ENCODE results near the gene SPATA45. TPM values are rescaled to one million over a fixed set of nuclear protein-coding genes. Genes with fewer than 3 reads are reported as not detected.
A peak's percentile ranks its signal among the peaks of the same experiment; 100 is the strongest.

The SPATA45 gene
- total and polyA plus RNA-seq, 2 of the 13 experiments (the other 11 are each of a cell fraction or from before 2014, with no cell fraction given) = 0.17 to 0.64 TPM

DNA sequence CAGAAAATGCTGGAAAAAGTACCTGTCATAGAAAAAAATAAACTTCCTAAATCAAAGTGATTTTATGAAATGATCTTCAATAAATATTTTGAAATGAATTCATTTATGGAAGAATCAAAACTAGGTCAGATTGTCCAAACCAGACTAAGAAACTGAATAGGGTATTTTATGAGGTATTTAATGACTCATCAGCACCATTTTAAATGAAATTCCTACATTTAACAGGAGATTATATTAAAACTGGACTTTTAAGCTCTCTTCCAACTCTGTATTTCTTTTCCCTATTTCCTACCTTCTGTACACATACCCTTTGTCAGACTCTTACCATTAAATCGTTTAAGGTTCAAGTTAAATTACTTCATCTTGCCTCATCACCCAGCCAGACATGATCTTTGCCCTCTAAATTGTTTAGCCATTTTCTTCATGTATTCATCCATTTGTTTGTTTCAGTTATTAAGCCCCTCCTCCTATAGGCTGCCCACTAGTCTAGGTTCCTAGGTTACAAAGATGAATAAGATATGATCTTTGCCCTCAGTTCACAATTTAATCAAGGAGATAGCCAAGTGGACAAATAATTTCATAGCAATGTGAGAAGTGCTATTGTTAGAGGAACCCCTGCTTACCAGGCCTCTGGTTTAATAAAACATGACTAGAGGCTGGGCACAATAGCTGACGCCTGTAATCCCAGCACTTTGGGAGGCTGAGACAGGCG, 30.7 kb downstream of the SPATA45 start (continued):
- no peak for TF ChIP-seq BATF2 (CRISPR knock-in tag; IDR thresholded peaks at IDR 0.05)
- TF ChIP-seq, protein P1, sequence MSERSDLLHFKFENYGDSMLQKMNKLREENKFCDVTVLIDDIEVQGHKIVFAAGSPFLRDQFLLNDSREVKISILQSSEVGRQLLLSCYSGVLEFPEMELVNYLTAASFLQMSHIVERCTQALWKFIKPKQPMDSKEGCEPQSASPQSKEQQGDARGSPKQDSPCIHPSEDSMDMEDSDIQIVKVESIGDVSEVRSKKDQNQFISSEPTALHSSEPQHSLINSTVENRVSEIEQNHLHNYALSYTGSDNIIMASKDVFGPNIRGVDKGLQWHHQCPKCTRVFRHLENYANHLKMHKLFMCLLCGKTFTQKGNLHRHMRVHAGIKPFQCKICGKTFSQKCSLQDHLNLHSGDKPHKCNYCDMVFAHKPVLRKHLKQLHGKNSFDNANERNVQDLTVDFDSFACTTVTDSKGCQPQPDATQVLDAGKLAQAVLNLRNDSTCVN (CRISPR knock-in tag; IDR thresholded peaks at IDR 0.05; ENCODE audit: borderline replicate concordance) = no peak
- TF ChIP-seq ZNF746 (CRISPR knock-in tag; IDR thresholded peaks at IDR 0.05) = no peak
- TF ChIP-seq, protein P2, sequence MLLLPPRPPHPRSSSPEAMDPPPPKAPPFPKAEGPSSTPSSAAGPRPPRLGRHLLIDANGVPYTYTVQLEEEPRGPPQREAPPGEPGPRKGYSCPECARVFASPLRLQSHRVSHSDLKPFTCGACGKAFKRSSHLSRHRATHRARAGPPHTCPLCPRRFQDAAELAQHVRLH (CRISPR knock-in tag; IDR thresholded peaks at IDR 0.05; ENCODE audit: borderline replicate concordance, low read depth) = no peak
- TF ChIP-seq FOXM1 (CRISPR knock-in tag; IDR thresholded peaks at IDR 0.05) = no peak
- TF ChIP-seq, protein P3, sequence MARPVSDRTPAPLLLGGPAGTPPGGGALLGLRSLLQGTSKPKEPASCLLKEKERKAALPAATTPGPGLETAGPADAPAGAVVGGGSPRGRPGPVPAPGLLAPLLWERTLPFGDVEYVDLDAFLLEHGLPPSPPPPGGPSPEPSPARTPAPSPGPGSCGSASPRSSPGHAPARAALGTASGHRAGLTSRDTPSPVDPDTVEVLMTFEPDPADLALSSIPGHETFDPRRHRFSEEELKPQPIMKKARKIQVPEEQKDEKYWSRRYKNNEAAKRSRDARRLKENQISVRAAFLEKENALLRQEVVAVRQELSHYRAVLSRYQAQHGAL (CRISPR knock-in tag; IDR thresholded peaks at IDR 0.05; ENCODE audit: not compliant biosample characterization) = no peak
- no peak for TF ChIP-seq POLR2A (IDR thresholded peaks at IDR 0.05; ENCODE audit: insufficient read depth in 1 of 2, low read depth in 2 of 2, low read length in 2 of 2)
- TF ChIP-seq SIX4 (CRISPR knock-in tag; IDR thresholded peaks at IDR 0.05) = 0 out of 2 replicates have a peak, but pooled peaks have one; percentile 7
- no peak for TF ChIP-seq NCOA1 (CRISPR knock-in tag; IDR thresholded peaks at IDR 0.05)
- TF ChIP-seq HNF4A (CRISPR knock-in tag; IDR thresholded peaks at IDR 0.05) = peak; percentile 95
- TF ChIP-seq, protein P4, sequence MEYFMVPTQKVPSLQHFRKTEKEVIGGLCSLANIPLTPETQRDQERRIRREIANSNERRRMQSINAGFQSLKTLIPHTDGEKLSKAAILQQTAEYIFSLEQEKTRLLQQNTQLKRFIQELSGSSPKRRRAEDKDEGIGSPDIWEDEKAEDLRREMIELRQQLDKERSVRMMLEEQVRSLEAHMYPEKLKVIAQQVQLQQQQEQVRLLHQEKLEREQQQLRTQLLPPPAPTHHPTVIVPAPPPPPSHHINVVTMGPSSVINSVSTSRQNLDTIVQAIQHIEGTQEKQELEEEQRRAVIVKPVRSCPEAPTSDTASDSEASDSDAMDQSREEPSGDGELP (IDR thresholded peaks at IDR 0.05; ENCODE audit: borderline replicate concordance, low read depth) = 0 out of 2 replicates have a peak, but pooled peaks have one; percentile 9
- no peak for TF ChIP-seq MED13 (CRISPR knock-in tag; IDR thresholded peaks at IDR 0.05)
- no peak for TF ChIP-seq ZNF724P (CRISPR knock-in tag; IDR thresholded peaks at IDR 0.05; ENCODE audit: borderline replicate concordance)
- no peak for TF ChIP-seq ZFP36L1 (CRISPR knock-in tag; IDR thresholded peaks at IDR 0.05)
- TF ChIP-seq, protein P5, sequence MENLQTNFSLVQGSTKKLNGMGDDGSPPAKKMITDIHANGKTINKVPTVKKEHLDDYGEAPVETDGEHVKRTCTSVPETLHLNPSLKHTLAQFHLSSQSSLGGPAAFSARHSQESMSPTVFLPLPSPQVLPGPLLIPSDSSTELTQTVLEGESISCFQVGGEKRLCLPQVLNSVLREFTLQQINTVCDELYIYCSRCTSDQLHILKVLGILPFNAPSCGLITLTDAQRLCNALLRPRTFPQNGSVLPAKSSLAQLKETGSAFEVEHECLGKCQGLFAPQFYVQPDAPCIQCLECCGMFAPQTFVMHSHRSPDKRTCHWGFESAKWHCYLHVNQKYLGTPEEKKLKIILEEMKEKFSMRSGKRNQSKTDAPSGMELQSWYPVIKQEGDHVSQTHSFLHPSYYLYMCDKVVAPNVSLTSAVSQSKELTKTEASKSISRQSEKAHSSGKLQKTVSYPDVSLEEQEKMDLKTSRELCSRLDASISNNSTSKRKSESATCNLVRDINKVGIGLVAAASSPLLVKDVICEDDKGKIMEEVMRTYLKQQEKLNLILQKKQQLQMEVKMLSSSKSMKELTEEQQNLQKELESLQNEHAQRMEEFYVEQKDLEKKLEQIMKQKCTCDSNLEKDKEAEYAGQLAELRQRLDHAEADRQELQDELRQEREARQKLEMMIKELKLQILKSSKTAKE (CRISPR knock-in tag; IDR thresholded peaks at IDR 0.05; ENCODE audit: borderline replicate concordance) = 0 out of 2 replicates have a peak, but pooled peaks have one; percentile 39
- peak; percentile 42; the same call in 1 of the 2 replicates for TF ChIP-seq ELF3 (CRISPR knock-in tag; IDR thresholded peaks at IDR 0.05)
- TF ChIP-seq MBD4 (IDR thresholded peaks at IDR 0.05; ENCODE audit: borderline replicate concordance, low read length) = no peak
- TF ChIP-seq NFIC (IDR thresholded peaks at IDR 0.05; ENCODE audit: low read length) = peak; percentile 81
- no peak for TF ChIP-seq KLF11 (CRISPR knock-in tag; IDR thresholded peaks at IDR 0.05)
- TF ChIP-seq FIP1L1 (IDR thresholded peaks at IDR 0.05; ENCODE audit: borderline replicate concordance, insufficient read depth, low read depth, low read length) = no peak
- no peak for TF ChIP-seq ZNF556 (CRISPR knock-in tag; IDR thresholded peaks at IDR 0.05; ENCODE audit: borderline replicate concordance)
- TF ChIP-seq ZNF510 (CRISPR knock-in tag; IDR thresholded peaks at IDR 0.05; ENCODE audit: low read depth) = no peak

Measured in HepG2 (cell line).